ENCODE results near the gene UGP2.
"Not testable (repeated sequence)": the region's sequence is repeated elsewhere in the genome, so short reads cannot be mapped to it uniquely, and the experiment has no call there.

The UGP2 gene

GRCh38 chr2:63893163-63893562 lies 51.5 kb downstream of the UGP2 start:
- no peak for DNase-seq (ENCODE audit: low read depth in 2 of 2)

GRCh38 chr2:63894167-63894566 lies 52.5 kb downstream of the UGP2 start:
- DNase-seq (ENCODE audit: low read depth in 2 of 2), result no peak

- no peak for DNase-seq (ENCODE audit: low read depth in 2 of 2)
Measured at GRCh38 chr2:63898839-63899238, 57.1 kb downstream of the UGP2 start.

GRCh38 chr2:63899639-63900038 lies 57.9 kb downstream of the UGP2 start:
- DNase-seq (ENCODE audit: low read depth in 2 of 2), result no peak

- DNase-seq (ENCODE audit: low read depth in 2 of 2), result no peak
Measured at GRCh38 chr2:63902149-63902548, 60.5 kb downstream of the UGP2 start.

- no peak for DNase-seq (ENCODE audit: low read depth in 2 of 2)
Measured at GRCh38 chr2:63903003-63903402, 61.3 kb downstream of the UGP2 start.

- no peak for DNase-seq (ENCODE audit: low read depth in 2 of 2)
Measured at GRCh38 chr2:63914311-63914710, 72.6 kb downstream of the UGP2 start.

GRCh38 chr2:63926815-63927214 lies 85.1 kb downstream of the UGP2 start:
- DNase-seq (ENCODE audit: low read depth in 2 of 2), result no peak

- not testable (repeated sequence) for DNase-seq (ENCODE audit: low read depth in 2 of 2)
Measured at GRCh38 chr2:63932104-63932503, 90.4 kb downstream of the UGP2 start.

Measured in stimulated activated CD8-positive, alpha-beta memory T cell treated with anti-CD3 and anti-CD28 coated beads, Interleukin-7, amount 100 ng/mL, for 4 hours (primary cell).